ENCODE results near the gene WHRN. TPM values are rescaled to one million over a fixed set of nuclear protein-coding genes. Genes with fewer than 3 reads are reported as not detected.
A peak's percentile ranks its signal among the peaks of the same experiment; 100 is the strongest.

The WHRN gene
- total and polyA plus RNA-seq, 9 of the 15 experiments (the other 6 are each of a cell fraction or from before 2014, with no cell fraction given) = 0.31 to 14.1 (median 3.0) TPM

DNA sequence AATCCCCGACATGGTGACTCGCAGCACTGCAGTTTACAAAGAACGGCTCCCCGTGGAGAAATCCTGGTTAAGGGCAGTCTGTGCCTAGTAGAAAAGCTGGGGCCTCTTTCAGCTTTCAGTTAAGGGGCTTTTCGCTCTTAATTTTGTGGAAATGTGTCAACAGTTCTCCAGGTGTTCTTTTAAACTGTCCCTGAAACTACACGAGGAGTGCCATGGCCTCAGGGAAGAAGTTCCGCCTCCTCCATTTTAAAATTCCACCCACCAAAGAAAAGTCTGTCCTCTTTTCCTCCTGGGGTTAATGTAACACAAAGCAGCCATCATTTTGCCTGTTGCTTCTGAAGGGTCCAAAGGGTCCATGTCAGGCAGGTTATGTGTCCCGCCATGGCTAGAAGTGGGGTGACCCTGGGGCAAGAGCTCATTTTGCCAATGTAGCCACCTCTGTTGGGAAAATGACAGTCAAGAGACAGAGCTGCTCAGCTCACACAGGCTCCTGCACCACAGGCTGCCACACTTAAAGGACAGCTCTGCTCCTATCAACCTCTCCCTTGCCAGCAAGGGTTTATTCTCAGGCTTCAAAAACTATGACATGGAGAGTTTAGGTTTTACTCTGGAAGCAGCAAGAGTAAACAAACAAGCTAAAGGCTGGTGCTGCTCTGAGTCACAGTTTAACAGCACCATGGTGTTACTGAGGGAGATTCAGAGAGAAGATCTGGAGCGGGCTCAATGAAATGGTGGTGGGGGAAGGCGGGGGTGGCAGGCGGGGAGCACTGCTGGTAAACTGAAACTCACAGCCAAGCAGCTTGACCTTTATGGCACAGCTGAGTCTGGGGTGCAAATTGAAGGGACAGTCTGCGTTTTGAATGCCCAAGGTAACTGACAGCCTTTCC, 3.2 kb downstream of the WHRN start:
- Histone ChIP-seq H4K20me1 (replicated peaks; ENCODE audit: control insufficient read depth, insufficient read depth, low read length) (no peaks in the 10 kb centered on the region), H3K27ac (ENCODE audit: extremely low read depth, low read depth, low read length) (peak overlapping the region; percentile 91), H3K9me1 (ENCODE audit: control insufficient read depth, insufficient read depth, low read length) (no peaks in the 10 kb centered on the region), H3K4me2 (ENCODE audit: insufficient read depth, low read length) (peak overlapping the region; percentile 85), H3K36me3 (ENCODE audit: control insufficient read depth, insufficient read depth, low read length) (peaks cover 7% of the 10 kb centered on the region; the same call in 1 of the 3 replicates), H3K9ac (ENCODE audit: insufficient read depth in 1 of 2, low read depth in 2 of 2, low read length in 2 of 2) (peak overlapping the region; percentile 80 to 89; a peak in 3 of 4 replicates), H3K4me3 (peak overlapping the region; percentile 60), H3K4me1 (replicated peaks in 1 of 2; ENCODE audit: control insufficient read depth in 2 of 2, insufficient read depth in 2 of 2, low read length in 2 of 2) (peaks cover 23 to 24% of the 10 kb centered on the region in 2 experiments; a peak in 3 of 5 replicates), H3K27me3 (ENCODE audit: control insufficient read depth in 2 of 2, insufficient read depth in 2 of 2, low read length in 2 of 2) (no peaks in the 10 kb centered on the region), H3K9me3 (replicated peaks; ENCODE audit: control insufficient read depth, insufficient read depth, low read depth, low read length) (no peaks in the 10 kb centered on the region), H3K79me2 (ENCODE audit: control insufficient read depth, insufficient read depth, low read length) (peaks cover 58% of the 10 kb centered on the region), H2AFZ (ENCODE audit: low read depth, low read length) (peak overlapping the region; percentile 86)
- in situ Hi-C loops (cut with MboI) = no loop called here
- DNase-seq (ENCODE audit: extremely low read depth in 1 of 4, low spot score in 3 of 4) (peak; percentile 46 to 74 (median 60)), FAIRE-seq (peak; percentile 60), ATAC-seq (peak; percentile 29)
- intact Hi-C loops (cut with micrococcal nuclease) = loop anchor here (2.0 to 5.0 kb wide), 3 partner anchors 105 to 165 kb away; no protein-coding TSS in a partner anchor
- 3% methylated on average over 12 of the region's 12 CpGs for WGBS (ENCODE audit: insufficient coverage, low coverage, missing lambda C conversion rate)
- ChIA-PET POLR2A (interaction anchor here (0.6 to 1.8 kb wide), 10 partner anchors 8 to 152 kb away, joined by 3 to 7 read pairs (median 4); partner anchors contain the start of gene ATP6V1G1), CTCF (ENCODE audit: low intra/inter-chr PET ratio) (no interaction called here)
- no TSS peak for BruUV-seq (replicated peaks)
- peak; percentile 32 for TF ChIP-seq PRDM10 (IDR thresholded peaks at IDR 0.05; ENCODE audit: partially characterized antibody)
- peak; percentile 43 for TF ChIP-seq RBBP5 (IDR thresholded peaks at IDR 0.05; ENCODE audit: borderline replicate concordance, insufficient read depth, low read length, poor library complexity, severe bottlenecking)
- TF ChIP-seq ZNF717 (CRISPR knock-in tag; IDR thresholded peaks at IDR 0.05) = no peak
- no peak for TF ChIP-seq CREB1 (IDR thresholded peaks at IDR 0.05)
- TF ChIP-seq CREB1 (CRISPR knock-in tag; IDR thresholded peaks at IDR 0.05) = no peak
- TF ChIP-seq, protein P1, sequence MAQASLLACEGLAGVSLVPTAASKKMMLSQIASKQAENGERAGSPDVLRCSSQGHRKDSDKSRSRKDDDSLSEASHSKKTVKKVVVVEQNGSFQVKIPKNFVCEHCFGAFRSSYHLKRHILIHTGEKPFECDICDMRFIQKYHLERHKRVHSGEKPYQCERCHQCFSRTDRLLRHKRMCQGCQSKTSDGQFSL (CRISPR knock-in tag; IDR thresholded peaks at IDR 0.05) = no peak
- TF ChIP-seq, protein P1 (tag; IDR thresholded peaks at IDR 0.05) = 0 out of 4 replicates have a peak, but pooled peaks of 1 of the 2 experiments have one; percentile 40
- TF ChIP-seq CHD2 (IDR thresholded peaks at IDR 0.05; ENCODE audit: low read depth, low read length) = no peak
- TF ChIP-seq BRD4 (IDR thresholded peaks at IDR 0.05) = peak; percentile 58; the same call in 1 of the 2 replicates
- TF ChIP-seq SRF (CRISPR knock-in tag; IDR thresholded peaks at IDR 0.05) = no peak
- peak; percentile 60; the same call in 1 of the 2 replicates for TF ChIP-seq JUND (IDR thresholded peaks at IDR 0.05; ENCODE audit: borderline replicate concordance, low read depth, low read length)
- no peak for TF ChIP-seq JUND (tag; IDR thresholded peaks at IDR 0.05; ENCODE audit: borderline replicate concordance, low read depth, low read length)
- 0 out of 2 replicates have a peak, but pooled peaks have one; percentile 46 for TF ChIP-seq ZNF197 (CRISPR knock-in tag; IDR thresholded peaks at IDR 0.05; ENCODE audit: low read depth)
- TF ChIP-seq PML (IDR thresholded peaks at IDR 0.05; ENCODE audit: low read length) = peak; percentile 34; the same call in 1 of the 2 replicates
- TF ChIP-seq, protein P2, sequence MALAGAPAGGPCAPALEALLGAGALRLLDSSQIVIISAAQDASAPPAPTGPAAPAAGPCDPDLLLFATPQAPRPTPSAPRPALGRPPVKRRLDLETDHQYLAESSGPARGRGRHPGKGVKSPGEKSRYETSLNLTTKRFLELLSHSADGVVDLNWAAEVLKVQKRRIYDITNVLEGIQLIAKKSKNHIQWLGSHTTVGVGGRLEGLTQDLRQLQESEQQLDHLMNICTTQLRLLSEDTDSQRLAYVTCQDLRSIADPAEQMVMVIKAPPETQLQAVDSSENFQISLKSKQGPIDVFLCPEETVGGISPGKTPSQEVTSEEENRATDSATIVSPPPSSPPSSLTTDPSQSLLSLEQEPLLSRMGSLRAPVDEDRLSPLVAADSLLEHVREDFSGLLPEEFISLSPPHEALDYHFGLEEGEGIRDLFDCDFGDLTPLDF (CRISPR knock-in tag; IDR thresholded peaks at IDR 0.05) = no peak

Measured in K562 (cell line).